ENCODE data around the gene ZNF576.
"Not testable (repeated sequence)": the region's sequence is repeated elsewhere in the genome, so short reads cannot be mapped to it uniquely, and the experiment has no call there.

ZNF576 gene

DNA sequence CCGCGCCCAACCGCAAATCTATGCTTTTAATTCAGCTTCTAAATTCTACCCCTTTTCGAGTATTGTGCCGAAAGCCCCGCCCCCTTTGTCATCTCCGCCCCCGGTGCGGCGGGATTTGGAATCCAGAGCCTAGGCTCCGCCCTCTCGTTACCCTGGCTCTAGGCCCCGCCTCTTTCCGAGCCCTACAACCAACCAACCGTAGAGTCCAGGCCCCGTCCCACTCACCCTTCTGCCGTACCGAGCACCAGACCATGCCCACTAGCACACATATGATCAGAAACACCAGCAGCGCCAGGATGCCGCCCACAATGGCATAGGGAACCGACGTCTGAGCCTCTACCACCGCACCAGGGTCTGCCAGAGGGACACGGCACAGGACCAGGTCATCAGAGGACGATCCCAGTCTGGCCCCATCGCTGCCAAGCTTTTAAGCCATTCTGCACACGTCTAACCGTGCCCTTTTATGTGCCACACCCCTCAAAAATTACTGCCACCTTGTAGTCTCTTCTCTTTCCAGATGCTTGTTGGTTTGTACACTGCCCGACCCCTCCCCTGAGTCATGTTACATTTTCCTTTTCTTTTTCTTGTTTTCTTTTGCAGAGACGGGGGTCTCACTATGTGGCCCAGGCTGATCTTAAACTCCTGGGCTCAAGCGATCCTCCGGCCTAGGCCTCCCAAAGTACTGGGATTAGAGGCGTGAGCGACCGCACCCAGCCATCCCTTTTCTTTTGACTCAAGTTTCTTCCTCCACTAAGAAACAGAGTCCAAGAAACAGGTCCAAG lies 27.7 kb downstream of the ZNF576 start:
- in situ Hi-C loops (cut with HindIII; ENCODE audit: low sequenced_read_pairs): loop anchor here (5.0 kb wide), 1 partner anchor 87 kb away; no protein-coding TSS in a partner anchor

- in situ Hi-C loops (cut with HindIII; ENCODE audit: low sequenced_read_pairs): loop anchor here (5.0 kb wide), 1 partner anchor 88 kb away; no protein-coding TSS in a partner anchor
Measured at GRCh38 chr19:43624933-43625332, 28.5 kb downstream of the ZNF576 start.

DNA sequence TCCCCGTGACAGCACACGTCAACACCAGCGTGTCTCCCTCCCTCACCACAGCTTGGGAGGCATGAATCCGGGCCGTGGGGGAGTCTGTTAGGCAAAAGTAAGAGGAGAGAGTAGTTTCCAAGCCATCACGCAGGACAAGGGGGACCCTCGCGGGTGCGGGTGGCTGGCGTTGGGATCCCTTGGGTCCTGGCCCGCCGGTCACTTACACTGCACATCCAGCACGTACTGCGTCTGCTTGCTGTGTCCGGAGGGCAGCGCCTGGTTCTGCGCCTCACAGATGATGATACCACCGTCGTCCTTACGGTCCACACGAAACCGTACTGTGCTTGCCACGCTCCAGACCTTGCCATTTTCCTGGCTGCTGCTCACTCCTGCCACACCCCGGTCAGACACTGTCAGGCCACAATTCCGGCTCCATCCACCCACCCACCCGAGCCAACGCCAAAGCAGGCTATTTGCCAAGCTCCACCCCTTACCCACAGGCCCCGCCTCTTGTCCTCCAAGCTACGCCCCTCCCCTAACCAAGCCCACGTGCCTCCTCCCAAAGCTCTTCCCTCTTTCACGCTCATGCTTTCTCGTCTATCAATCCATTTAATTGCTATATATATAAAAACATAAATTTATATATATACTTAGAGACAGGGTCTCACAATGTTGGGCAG lies 29.7 kb downstream of the ZNF576 start:
- in situ Hi-C loops (cut with HindIII; ENCODE audit: low sequenced_read_pairs): no loop called here

DNA sequence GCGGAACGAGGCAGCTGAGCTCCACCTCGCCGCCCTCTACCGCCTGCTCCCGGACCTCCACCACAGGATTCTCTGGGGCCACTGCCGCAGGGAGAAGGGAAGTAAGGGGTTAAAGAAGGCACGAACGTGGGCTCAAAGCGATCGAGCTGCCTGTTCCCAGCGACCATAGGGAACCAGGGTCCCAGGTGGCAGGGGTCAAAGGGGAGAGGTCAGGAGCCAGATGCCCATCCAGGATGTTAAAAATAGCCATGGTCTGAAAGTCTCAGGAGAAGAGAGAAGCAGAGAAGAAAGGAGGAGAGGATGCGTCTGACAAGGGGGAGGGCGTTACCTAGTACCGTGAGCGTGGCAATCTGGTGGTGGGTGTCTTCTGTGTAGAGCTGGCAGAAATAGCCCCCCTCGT lies 30.4 kb downstream of the ZNF576 start:
- in situ Hi-C loops (cut with HindIII; ENCODE audit: low sequenced_read_pairs): no loop called here

DNA sequence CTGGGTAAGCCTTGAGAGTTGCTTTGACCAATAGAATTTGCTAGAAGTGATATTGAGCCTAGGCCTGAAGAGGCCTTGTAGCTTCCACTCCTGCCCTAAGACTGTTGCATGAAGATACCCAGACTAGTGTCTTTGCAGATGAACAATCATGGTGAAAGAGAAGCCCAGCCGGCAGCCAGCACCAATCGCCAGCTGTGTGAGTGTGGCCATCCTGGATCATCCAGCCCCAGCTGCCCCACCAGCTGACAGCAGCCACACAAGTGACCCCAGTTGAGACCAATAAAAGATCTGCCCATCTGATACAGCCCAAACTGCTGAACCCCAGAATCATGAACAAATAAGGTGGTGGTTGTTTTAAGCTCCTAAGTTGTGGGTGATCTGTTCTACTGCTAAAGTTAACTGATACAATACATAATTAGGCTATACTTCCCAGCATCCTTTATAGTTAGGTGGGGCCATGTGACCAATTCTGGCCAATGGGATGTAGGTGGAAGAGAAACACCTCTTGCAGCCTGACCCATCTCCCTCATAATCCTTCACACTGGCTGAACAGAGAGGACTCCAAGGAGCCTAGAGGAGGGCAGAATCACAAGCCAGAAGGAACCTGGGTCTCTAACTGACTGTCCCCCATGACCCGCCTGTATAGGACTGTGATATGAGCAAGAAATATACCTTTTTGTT lies 32.4 kb downstream of the ZNF576 start:
- in situ Hi-C loops (cut with HindIII; ENCODE audit: low sequenced_read_pairs): no loop called here

GRCh38 chr19:43631491-43631890 lies 35.1 kb downstream of the ZNF576 start:
- in situ Hi-C loops (cut with HindIII; ENCODE audit: low sequenced_read_pairs): no loop called here

GRCh38 chr19:43633520-43633919 lies 37.1 kb downstream of the ZNF576 start:
- in situ Hi-C loops (cut with HindIII; ENCODE audit: low sequenced_read_pairs): no loop called here

- in situ Hi-C loops (cut with HindIII; ENCODE audit: low sequenced_read_pairs): no loop called here
Measured at GRCh38 chr19:43634068-43634467, 37.7 kb downstream of the ZNF576 start.

DNA sequence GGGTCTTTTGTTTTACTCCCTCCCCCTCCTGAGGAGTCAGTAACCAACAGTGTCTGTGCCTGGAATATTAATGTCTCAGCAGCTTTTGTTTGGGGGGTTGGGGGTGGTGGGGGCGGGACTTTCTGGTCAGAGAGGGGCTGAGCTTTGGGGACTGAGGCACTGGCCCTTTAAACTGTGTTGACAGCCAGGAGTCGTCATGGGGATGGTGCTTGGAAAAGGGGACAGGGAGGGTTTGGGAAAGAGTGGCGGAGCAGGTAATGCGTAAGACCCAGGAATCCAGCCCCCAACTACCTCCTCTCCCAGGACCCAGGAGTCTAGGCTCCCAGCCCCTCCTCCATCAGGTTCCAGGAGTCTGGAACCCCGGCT lies 38.1 kb downstream of the ZNF576 start:
- in situ Hi-C loops (cut with HindIII; ENCODE audit: low sequenced_read_pairs): no loop called here

DNA sequence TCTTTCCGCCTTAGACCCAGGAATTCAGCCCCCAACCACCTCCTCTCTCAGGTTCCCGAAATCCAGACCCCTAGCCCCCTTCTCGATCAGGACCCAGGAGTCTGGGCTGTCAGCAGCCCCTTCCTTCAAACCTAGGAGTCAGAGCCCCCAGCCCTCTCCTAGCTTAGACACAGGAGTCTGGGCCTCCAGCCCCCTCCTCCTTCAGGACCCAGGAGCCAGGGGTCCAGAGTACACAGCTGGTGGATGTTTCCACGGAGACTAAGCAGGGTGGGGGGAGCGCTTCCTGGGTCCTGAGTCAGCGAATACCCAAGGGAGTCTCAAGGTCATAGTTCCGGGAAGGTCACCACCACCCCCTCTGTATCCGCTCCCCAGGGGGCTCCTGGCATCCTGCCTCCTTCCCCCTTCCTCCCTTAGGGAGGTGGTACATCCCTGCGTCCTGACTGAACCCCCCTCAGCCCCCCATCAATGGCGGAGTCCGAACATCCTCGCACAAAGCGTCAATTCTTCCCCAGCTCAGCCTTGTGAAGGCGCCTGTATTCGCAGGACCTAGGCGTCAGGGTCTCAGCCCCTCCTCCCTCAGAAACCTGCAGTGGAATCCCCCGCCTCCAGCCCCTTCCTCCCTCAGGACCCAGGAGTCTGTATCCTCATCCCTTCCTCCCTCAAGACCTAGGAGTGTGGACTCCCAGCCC lies 38.6 kb downstream of the ZNF576 start:
- in situ Hi-C loops (cut with HindIII; ENCODE audit: low sequenced_read_pairs): no loop called here

DNA sequence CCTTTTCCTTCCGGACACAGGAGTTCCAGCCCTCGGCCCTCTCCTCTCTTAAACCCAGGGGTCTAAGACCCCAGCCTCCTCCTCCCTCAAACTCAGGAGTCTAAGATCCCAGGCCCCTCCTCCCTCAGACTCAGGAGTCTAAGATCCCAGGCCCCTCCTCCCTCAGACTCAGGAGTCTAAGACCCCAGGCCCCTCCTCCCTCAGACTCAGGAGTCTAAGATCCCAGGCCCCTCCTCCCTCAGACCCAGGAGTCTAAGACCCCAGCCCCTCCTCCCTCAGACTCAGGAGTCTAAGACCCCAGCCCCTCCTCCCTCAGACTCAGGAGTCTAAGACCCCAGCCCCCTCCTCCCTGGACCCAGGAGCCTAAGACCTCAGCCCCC lies 39.2 kb downstream of the ZNF576 start:
- in situ Hi-C loops (cut with HindIII; ENCODE audit: low sequenced_read_pairs): not testable (repeated sequence)

GRCh38 chr19:43636121-43636683 lies 39.8 kb downstream of the ZNF576 start:
- in situ Hi-C loops (cut with HindIII; ENCODE audit: low sequenced_read_pairs): no loop called here

DNA sequence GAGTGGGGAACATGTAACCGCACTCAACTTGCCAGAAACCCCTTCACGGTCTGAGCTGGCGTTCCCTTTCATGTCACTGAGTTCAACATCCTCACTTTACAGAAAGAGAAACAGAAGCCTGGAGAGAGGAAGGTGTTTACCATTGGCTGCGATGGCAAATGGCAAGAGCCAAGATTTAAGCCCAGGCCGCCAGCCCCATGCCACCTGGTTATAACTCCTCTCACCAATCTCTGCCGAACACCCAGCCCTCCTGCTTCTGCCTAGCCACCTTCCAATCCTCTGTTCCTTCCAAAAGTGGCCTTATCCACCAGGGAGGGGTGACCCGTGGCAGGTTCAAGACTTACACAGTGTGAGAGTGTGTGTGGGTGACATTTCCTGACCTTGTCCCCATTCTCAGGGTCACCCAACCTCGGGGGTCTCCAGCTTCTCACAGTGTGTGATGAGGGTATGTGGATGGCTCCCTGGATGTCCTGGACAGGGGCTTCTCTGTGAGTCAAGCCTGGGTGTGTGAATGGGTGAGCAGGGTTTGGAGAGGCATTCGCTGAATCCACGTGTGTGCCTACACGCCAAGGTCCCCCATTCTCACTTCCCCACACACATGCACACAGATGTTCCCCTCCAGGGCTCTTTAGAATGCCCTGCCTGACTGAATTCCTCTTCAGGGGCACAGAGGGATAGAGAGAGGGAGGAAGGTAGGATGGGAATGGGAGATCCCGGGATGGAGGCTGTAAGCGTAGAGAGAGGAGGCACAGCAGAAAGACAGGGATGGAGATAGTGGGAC lies 42.0 kb downstream of the ZNF576 start:
- in situ Hi-C loops (cut with HindIII; ENCODE audit: low sequenced_read_pairs): no loop called here

- in situ Hi-C loops (cut with HindIII; ENCODE audit: low sequenced_read_pairs): no loop called here
Measured at GRCh38 chr19:43638995-43639518, 42.7 kb downstream of the ZNF576 start.

GRCh38 chr19:43639519-43640423 lies 43.4 kb downstream of the ZNF576 start, which contains the start of gene CADM4:
TSS of gene CADM4 (minus strand) at chr19:43639850. CDS start at chr19:43639790, 60 bp downstream.
- in situ Hi-C loops (cut with HindIII; ENCODE audit: low sequenced_read_pairs): no loop called here

- in situ Hi-C loops (cut with HindIII; ENCODE audit: low sequenced_read_pairs): no loop called here
Measured at GRCh38 chr19:43640424-43640757, 44.0 kb downstream of the ZNF576 start.

- in situ Hi-C loops (cut with HindIII; ENCODE audit: low sequenced_read_pairs): no loop called here
Measured at GRCh38 chr19:43641333-43641732, 44.9 kb downstream of the ZNF576 start.

GRCh38 chr19:43642531-43642930 lies 46.1 kb downstream of the ZNF576 start:
- in situ Hi-C loops (cut with HindIII; ENCODE audit: low sequenced_read_pairs): no loop called here

- in situ Hi-C loops (cut with HindIII; ENCODE audit: low sequenced_read_pairs): no loop called here
Measured at GRCh38 chr19:43643326-43643725, 46.9 kb downstream of the ZNF576 start.
